ENCODE data around the gene MMD.

Gene MMD

DNA sequence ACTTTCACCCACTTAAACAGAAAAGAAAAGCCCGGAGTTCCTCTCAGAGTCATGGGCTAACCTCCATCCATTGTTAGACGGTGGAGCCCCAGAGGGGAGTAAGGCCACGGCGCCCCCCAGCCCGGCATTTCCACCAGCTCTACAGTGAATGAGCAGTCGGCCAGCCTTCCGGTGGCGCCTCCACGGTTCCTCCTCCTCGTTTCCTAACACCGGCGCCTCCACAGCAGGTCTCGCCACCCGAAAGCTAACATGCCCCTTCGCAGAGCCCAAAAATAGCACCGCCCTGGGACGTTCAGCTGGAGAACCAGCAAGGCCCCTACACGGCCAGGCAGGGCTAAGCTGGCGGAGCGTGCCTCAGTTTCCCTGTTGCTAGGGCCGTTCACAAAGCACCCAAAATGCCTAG lies 858 bp downstream of the MMD start:
- DNase-seq: peak; percentile 41 to 58
- TF ChIP-seq GATA1 (IDR thresholded peaks at IDR 0.05; ENCODE audit: low read depth, low read length): no peak
- TF ChIP-seq POLR2A (IDR thresholded peaks at IDR 0.05; ENCODE audit: low read length): no peak

DNA sequence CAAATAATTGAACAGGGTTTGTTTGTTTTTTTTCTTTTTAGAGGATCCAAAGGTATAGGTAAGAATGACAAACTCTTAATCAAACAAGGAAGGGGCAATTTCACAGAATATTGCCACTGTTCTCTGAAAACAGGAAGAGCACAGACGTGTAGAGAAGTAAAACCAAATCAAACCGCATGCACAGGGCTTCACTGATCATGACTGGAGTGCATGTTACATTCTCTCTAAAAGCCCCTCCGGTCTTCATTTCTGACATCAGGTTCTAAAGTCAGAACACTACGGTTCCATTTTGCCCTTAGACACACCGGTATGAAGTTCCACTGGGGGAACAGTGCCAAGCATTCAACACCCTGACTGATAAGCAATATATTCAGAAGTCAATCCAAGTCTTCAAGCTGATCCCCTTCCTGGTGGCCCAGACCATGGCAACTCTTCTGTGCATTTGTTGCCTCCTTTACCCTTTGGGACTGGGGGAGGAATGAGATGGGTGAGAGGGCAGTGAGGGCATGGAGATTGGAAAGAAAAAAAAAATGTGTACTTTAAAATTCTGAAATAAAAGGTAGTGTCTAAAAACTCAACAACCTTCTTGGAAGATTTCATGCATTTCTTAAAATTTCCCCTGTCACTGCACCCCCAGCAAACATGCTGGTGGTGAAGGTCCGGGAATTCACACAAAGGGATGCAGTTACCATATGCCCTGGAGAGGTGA lies 1.4 kb downstream of the MMD start:
- peak; percentile 32 to 43 for DNase-seq
- no peak for TF ChIP-seq GATA1 (IDR thresholded peaks at IDR 0.05; ENCODE audit: low read depth, low read length)
- TF ChIP-seq POLR2A (IDR thresholded peaks at IDR 0.05; ENCODE audit: low read length): peak; percentile 55

DNA sequence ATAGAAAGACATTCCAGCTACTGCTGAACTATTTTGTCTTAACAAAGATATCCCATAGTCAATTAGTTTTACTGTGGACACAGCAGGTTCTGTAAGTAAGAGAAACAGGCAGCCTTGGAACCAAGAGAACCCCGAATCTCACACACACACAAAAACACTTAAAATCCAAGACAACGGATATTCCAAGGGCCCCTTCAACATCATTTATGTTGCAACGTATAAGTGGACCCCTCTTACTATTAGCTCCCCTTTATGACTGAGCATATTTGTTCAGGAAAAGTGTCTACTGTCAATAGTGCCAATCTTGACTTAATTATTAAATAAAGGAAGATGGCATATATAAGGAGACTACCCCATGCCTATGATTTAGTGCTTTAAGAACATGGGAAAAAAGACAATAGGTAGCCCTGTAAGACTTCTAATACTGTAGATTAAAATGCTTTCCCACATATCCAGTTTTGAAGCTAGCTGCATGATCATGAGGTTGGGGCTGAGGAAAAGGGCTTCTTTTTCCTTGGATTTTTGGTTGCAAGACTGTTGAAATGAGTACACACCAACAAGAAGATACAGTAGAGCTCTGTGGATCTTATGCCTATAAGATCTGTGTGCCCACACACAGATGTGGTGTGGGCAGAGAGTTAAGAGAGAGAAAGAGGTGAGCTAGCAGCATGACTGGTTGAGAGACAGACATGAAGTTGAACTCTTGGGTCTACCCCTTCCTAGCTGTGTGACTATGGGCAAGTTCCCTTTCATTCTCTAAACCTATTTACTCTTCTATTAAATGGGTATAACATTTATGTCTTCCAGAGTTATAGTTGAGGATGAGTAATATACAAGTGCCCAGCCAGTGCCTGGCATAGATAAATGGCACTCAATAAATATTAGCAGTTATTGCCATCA lies 3.0 kb downstream of the MMD start:
- TF ChIP-seq GATA1 (IDR thresholded peaks at IDR 0.05; ENCODE audit: low read depth, low read length): no peak
- peak; percentile 14 for TF ChIP-seq POLR2A (IDR thresholded peaks at IDR 0.05; ENCODE audit: low read length)
- no peak for DNase-seq

DNA sequence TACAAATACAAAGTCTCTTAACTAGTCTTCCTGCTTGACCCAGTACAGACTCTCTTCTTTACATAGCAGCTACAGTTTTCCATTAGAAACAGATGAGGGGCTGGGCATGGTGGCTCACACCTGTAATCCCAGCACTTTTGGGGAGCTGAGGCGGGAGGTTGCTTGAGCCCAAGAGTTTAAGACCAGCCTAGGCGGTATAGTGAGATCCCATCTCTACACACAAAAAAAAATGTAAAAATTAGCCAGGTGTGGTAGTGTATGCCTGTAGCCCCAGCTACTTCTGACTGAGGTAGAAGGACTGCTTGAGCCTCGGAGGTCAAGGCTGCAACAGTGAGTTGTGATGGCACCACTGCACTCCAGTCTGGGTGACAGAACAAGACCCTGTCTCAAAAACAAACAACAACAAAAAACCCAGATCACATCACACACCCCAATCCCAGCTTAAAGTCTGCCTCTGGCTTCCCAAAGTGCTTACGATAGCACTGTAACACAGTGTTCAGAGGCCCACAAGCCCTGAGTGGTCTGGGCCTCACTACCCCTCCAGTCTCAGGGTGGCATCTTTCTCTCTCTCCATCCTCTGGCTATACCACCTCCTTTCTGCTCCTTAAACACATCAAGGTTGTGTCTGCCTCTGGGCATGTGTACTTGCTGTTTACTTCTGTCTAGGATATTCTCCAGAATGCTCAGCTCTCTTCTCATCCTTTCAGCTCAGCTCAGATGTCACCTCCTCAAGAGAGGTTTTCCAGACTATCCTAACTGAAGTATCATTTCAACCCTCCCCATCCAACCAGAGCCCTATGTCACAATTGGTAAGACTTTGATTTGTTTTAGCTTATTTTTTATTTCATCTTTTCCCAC lies 4.0 kb downstream of the MMD start:
- DNase-seq: no peak
- TF ChIP-seq POLR2A (IDR thresholded peaks at IDR 0.05; ENCODE audit: low read length) (peak; percentile 15), GATA1 (IDR thresholded peaks at IDR 0.05; ENCODE audit: low read depth, low read length) (no peak)

GRCh38 chr17:55416470-55417052 lies 5.1 kb downstream of the MMD start:
- TF ChIP-seq POLR2A (IDR thresholded peaks at IDR 0.05; ENCODE audit: low read length) (no peak), GATA1 (IDR thresholded peaks at IDR 0.05; ENCODE audit: low read depth, low read length) (no peak)
- no peak for DNase-seq

GRCh38 chr17:55416000-55416399 lies 5.6 kb downstream of the MMD start:
- no peak for DNase-seq
- no peak for TF ChIP-seq POLR2A (IDR thresholded peaks at IDR 0.05; ENCODE audit: low read length)
- no peak for TF ChIP-seq GATA1 (IDR thresholded peaks at IDR 0.05; ENCODE audit: low read depth, low read length)

GRCh38 chr17:55414983-55415382 lies 6.7 kb downstream of the MMD start:
- DNase-seq: no peak
- TF ChIP-seq POLR2A (IDR thresholded peaks at IDR 0.05; ENCODE audit: low read length): no peak
- TF ChIP-seq GATA1 (IDR thresholded peaks at IDR 0.05; ENCODE audit: low read depth, low read length): no peak

- TF ChIP-seq GATA1 (IDR thresholded peaks at IDR 0.05; ENCODE audit: low read depth, low read length): no peak
- TF ChIP-seq POLR2A (IDR thresholded peaks at IDR 0.05; ENCODE audit: low read length): no peak
- DNase-seq: no peak
Measured at GRCh38 chr17:55413825-55414489, 7.7 kb downstream of the MMD start.

DNA sequence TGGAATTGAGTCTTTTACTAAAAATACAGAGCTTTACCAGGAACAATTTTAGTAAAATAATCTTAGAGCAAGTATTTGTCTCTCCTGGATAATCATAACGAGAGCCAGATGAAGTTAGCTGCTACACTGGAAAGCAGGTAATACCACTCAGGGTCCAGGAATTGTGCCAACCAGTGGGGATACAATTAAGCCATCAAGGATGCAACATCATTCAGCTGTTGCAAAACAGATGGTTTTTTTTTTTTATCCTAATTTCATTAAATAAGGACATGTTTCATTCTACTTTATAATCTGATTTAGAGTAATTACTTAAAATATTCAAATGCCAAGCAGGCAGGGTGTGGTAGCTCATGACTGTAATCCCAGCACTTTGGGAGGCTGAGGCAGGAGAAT lies 10.2 kb downstream of the MMD start:
- TF ChIP-seq GATA1 (IDR thresholded peaks at IDR 0.05; ENCODE audit: low read depth, low read length) (no peak), POLR2A (IDR thresholded peaks at IDR 0.05; ENCODE audit: low read length) (no peak)
- no peak for DNase-seq

- DNase-seq: no peak
- TF ChIP-seq POLR2A (IDR thresholded peaks at IDR 0.05; ENCODE audit: low read length): no peak
- no peak for TF ChIP-seq GATA1 (IDR thresholded peaks at IDR 0.05; ENCODE audit: low read depth, low read length)
Measured at GRCh38 chr17:55410722-55411462, 10.7 kb downstream of the MMD start.

DNA sequence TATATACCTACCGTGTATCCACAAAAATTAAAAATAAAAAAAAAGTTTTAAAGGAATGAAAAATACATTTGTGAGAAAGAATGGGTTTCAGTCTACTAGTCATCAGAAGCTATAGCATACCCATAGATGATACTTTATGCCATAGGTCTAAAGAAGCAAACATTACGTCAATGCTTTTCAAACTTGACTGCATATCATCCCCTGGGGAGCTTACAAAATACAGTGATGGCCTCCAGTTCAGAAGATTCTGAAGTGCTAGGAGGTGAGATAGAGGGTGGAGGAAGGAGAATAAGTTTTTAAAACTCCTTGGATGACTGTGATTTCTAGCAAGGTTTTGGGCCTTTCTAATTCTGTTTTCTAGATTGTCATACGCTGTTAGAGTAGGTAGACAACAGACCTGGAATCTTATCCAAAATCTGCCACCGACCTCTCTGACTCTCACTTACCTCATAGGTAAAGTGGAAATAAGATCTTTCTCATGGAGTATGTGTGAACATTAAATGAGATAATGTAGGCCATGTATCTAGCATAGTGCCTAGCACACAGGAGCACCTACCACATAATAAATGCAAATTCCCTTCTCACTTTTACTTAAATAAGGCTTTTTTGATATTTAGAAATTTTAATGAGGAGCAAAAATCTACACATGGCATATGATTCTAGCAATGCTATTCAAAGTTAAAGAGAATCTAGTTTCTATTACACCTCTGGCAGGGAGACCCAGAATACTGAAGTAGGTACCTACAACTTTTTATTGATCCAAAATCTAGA lies 12.4 kb downstream of the MMD start:
- no peak for TF ChIP-seq POLR2A (IDR thresholded peaks at IDR 0.05; ENCODE audit: low read length)
- TF ChIP-seq GATA1 (IDR thresholded peaks at IDR 0.05; ENCODE audit: low read depth, low read length): no peak
- no peak for DNase-seq
